Measurements from ENCODE around the gene PCBP4.

- TF ChIP-seq POLR2AphosphoS5 (IDR thresholded peaks at IDR 0.05) (peak in 2 of 3 donors; percentile 53 to 72), CTCF (IDR thresholded peaks at IDR 0.05) (peak; percentile 47 to 97 (median 61)), POLR2A (IDR thresholded peaks at IDR 0.05) (no peak)
Observed at GRCh38 chr3:51982352-51982837, 15.1 kb upstream of the PCBP4 start.

Data from transverse colon (tissue), 4 donors.